Measurements from ENCODE around the gene JMJD1C.

- TF ChIP-seq CTCF (conservative IDR thresholded peaks at IDR 0.05; ENCODE audit: low read length) (no peak), EZH2phosphoT487 (IDR thresholded peaks at IDR 0.05; ENCODE audit: borderline replicate concordance, low read depth, low read length) (no peak)
Measured at GRCh38 chr10:63165249-63165648, 300.5 kb downstream of the JMJD1C start.
